CD4-positive, alpha-beta T cell (primary cell): Measurements from ENCODE around the gene TXNIP. TPM values are rescaled to one million over a fixed set of nuclear protein-coding genes. Genes with fewer than 3 reads are reported as not detected.

Experiments
- ATAC-seq: fragments of 200-7000 bp; cut with Tn5 transposase; one replicate; pipeline ENCODE4 v1.10.0; 2022; ENCODE audit warnings: mild to moderate bottlenecking; ENCODE audit not compliant: poor library complexity
- CTCF ChIA-PET: fragments of 350-600 bp; sonication (Branson Sonifier 250); formaldehyde crosslinking; loops from one replicate; lab custom pipeline; 2021; ENCODE audit warnings: antibody characterized with exemption, inconsistent platforms; lab: Charles Lee
- POLR2A ChIA-PET: fragments of 350-600 bp; sonication (Branson Sonifier 250); formaldehyde crosslinking; loops from one replicate; lab custom pipeline; 2021; ENCODE audit warnings: antibody characterized with exemption, inconsistent platforms; lab: Charles Lee
- DNase-seq, 14 experiments: peaks; one replicate each; pipeline ENCODE4 v3.0.0-alpha.2; 2013 to 2020; ENCODE audit warnings: mixed read lengths in 2 of 14
- H3K27ac ChIP-seq, 2 donors: one replicate each; pipeline versions ENCODE4 v1.5.1 to v1.7.0; 2013; ENCODE audit warnings: low read length in 2 of 2, low read depth in 1 of 2, mild to moderate bottlenecking in 1 of 2
- H3K27me3 ChIP-seq, 2 experiments: 1 replicate in 1 of 2; 2 replicates in 1 of 2; pipeline versions ENCODE4 v1.6.1 to v1.7.0; 2013; ENCODE audit warnings: low read length in 2 of 2, control low read depth in 1 of 2, mild to moderate bottlenecking in 1 of 2, moderate library complexity in 1 of 2; ENCODE audit not compliant: insufficient read depth in 2 of 2, control insufficient read depth in 1 of 2
- H3K36me3 ChIP-seq: one replicate; pipeline ENCODE4 v1.6.1; 2013; ENCODE audit warnings: low read length, control low read depth; ENCODE audit not compliant: insufficient read depth
- H3K4me1 ChIP-seq: one replicate; pipeline ENCODE4 v1.6.1; 2013; ENCODE audit warnings: low read length, control low read depth; ENCODE audit not compliant: insufficient read depth
- H3K4me3 ChIP-seq: one replicate; pipeline ENCODE4 v1.5.1; 2013; ENCODE audit warnings: mild to moderate bottlenecking, low read length, moderate library complexity
- H3K9me3 ChIP-seq, 2 experiments: 1 replicate in 1 of 2; 2 replicates in 1 of 2; pipeline versions ENCODE4 v1.6.1 to v1.7.0; 2013; ENCODE audit warnings: low read length in 2 of 2, mild to moderate bottlenecking in 2 of 2, control low read depth in 1 of 2, moderate library complexity in 1 of 2; ENCODE audit not compliant: control insufficient read depth in 1 of 2, insufficient read depth in 1 of 2
- H3K27ac Mint-ChIP-seq: one replicate; pipeline ENCODE4 v1.8.0; 2020; ENCODE audit warnings: mixed read lengths
- H3K27me3 Mint-ChIP-seq: one replicate; pipeline ENCODE4 v1.8.0; 2021; ENCODE audit warnings: mixed read lengths
- H3K36me3 Mint-ChIP-seq: one replicate; pipeline ENCODE4 v1.8.0; 2021; ENCODE audit warnings: low read depth, mixed read lengths
- H3K4me1 Mint-ChIP-seq: one replicate; pipeline ENCODE4 v1.8.0; 2021; ENCODE audit warnings: low read depth, mixed read lengths
- H3K4me3 Mint-ChIP-seq: one replicate; pipeline ENCODE4 v1.8.0; 2020; ENCODE audit warnings: mild to moderate bottlenecking, mixed read lengths
- H3K9me3 Mint-ChIP-seq: one replicate; pipeline ENCODE4 v1.8.0; 2020; ENCODE audit warnings: mixed read lengths
- CTCF ChIP-seq: fragments of 200-600 bp; IDR thresholded peaks from one replicate; pipeline ENCODE4 v1.8.0; 2022; ENCODE audit warnings: antibody characterized with exemption, mild to moderate bottlenecking
- intact Hi-C, 2 experiments: fragments of 100-400 bp; cut with DNase I in 1 of 2; cut with micrococcal nuclease in 1 of 2; formaldehyde crosslinking; loops; one replicate each; pipeline versions ENCODE4 v1.15.1 to v1.9.0; 2023 to 2025; cut with DNase I, micrococcal nuclease
- total RNA-seq, 174 experiments: library from RNA in 2 of 174; stranded (reverse) in 2 of 174; gene quantifications; one replicate each; pipeline ENCODE4 v1.2.3 and lab custom pipeline; 2021 to 2026

TXNIP gene
- total RNA-seq, 2 experiments from 2014 or later = 1,317 to 1,358 TPM

GRCh38 chr1:145965119-145965744 is 31.1 kb downstream of the TXNIP start:
- peaks cover 48% of the 10 kb centered on the region for H3K4me1 Mint-ChIP-seq
- CTCF ChIA-PET = interaction anchor here (1.8 to 5.4 kb wide), 3 partner anchors 14 to 42 kb away, joined by 14 to 40 read pairs (median 21); partner anchors contain the start of gene RBM8A
- H3K4me1 ChIP-seq = peaks cover 48% of the 10 kb centered on the region

GRCh38 chr1:145964328-145965118 is 31.9 kb downstream of the TXNIP start, which contains the start of the genes ANKRD34A and POLR3GL:
Gene ANKRD34A, minus strand, starts transcription at chr1:145964575. Its CDS starts 2,816 bp downstream, at chr1:145961759.
Gene POLR3GL, plus strand, starts transcription at chr1:145964690. Its CDS starts 10,176 bp downstream, at chr1:145974866.
- POLR2A ChIA-PET = interaction anchor here (0.6 to 6.2 kb wide), 26 partner anchors 8 to 140 kb away, joined by 3 to 154 read pairs (median 6); partner anchors contain the start of genes LIX1L, NUDT17, PEX11B and PIAS3
- Histone ChIP-seq H3K4me3 (peak within 1 kb of the TSS; percentile 72), H3K36me3 (no peaks in the 10 kb centered on the region), H3K9me3 (peaks cover 0 to 4% of the 10 kb centered on the region in 2 experiments), H3K27ac (peak within 1 kb of the TSS; percentile 58 to 62), H3K4me1 (peaks cover 55% of the 10 kb centered on the region), H3K27me3 (no peaks in the 10 kb centered on the region)
- peaks cover 15% of the 10 kb centered on the region for H3K36me3 Mint-ChIP-seq
- CTCF ChIA-PET = interaction anchor here (0.8 to 5.4 kb wide), 8 partner anchors 14 to 119 kb away, joined by 3 to 40 read pairs (median 8); partner anchors contain the start of genes NUDT17 and RBM8A
- TF ChIP-seq CTCF = no peak
- peak within 1 kb of the TSS; percentile 94 for H3K4me3 Mint-ChIP-seq
- H3K4me1 Mint-ChIP-seq = peaks cover 55% of the 10 kb centered on the region
- peak within 1 kb of the TSS; percentile 94 for H3K27ac Mint-ChIP-seq
- DNase-seq (peak; percentile 75 to 96 (median 88)), ATAC-seq (peak; percentile 90)
- no peaks in the 10 kb centered on the region for H3K27me3 Mint-ChIP-seq
- intact Hi-C loops = loop anchor here (2.0 to 5.0 kb wide), 3 partner anchors 33 to 137 kb away; partner anchors contain the start of genes RBM8A (in 1 of the 2) and TXNIP (in 1 of the 2)
- H3K9me3 Mint-ChIP-seq = no peaks in the 10 kb centered on the region

More at GRCh38 chr1:145965119-145965744, 31.1 kb downstream of the TXNIP start:
- intact Hi-C loops = loop anchor here in 1 of 2 experiments (2.0 to 5.0 kb wide), 2 partner anchors 38 to 138 kb away; partner anchors contain the start of gene RBM8A
- TF ChIP-seq CTCF = no peak
- DNase-seq (no peak), ATAC-seq (no peak)
- Histone ChIP-seq H3K36me3 (no peaks in the 10 kb centered on the region), H3K27me3 (no peaks in the 10 kb centered on the region), H3K4me3 (peak overlapping the region; percentile 72), H3K27ac (peak overlapping the region; percentile 58 to 59), H3K9me3 (peaks cover 0 to 4% of the 10 kb centered on the region in 2 experiments)
- peak overlapping the region; percentile 94 for H3K27ac Mint-ChIP-seq
- peak overlapping the region; percentile 94 for H3K4me3 Mint-ChIP-seq
- H3K9me3 Mint-ChIP-seq = no peaks in the 10 kb centered on the region
- POLR2A ChIA-PET = interaction anchor here (0.6 to 6.2 kb wide), 20 partner anchors 9 to 120 kb away, joined by 3 to 154 read pairs (median 9); partner anchors contain the start of genes LIX1L, NUDT17, PEX11B and PIAS3
- peaks cover 15% of the 10 kb centered on the region for H3K36me3 Mint-ChIP-seq
- H3K27me3 Mint-ChIP-seq = no peaks in the 10 kb centered on the region
